DND-41 (cell line): Measurements from ENCODE around the gene DPP6.

Experiments
- CTCF ChIP-seq: IDR thresholded peaks from 2 replicates; pipeline ENCODE4 v1.5.1; 2012; ENCODE audit warnings: borderline replicate concordance, low read length, moderate library complexity, mild to moderate bottlenecking; ENCODE audit not compliant: poor library complexity, severe bottlenecking; ENCODE audit errors: extremely low read depth
- EZH2 ChIP-seq: IDR thresholded peaks from 3 replicates; pipeline ENCODE4 v1.6.1; 2012; ENCODE audit warnings: borderline replicate concordance, low read depth, mild to moderate bottlenecking, moderate library complexity, low read length, inconsistent platforms; ENCODE audit not compliant: severe bottlenecking

- TF ChIP-seq EZH2 = no peak
- no peak for TF ChIP-seq CTCF
These were observed 765.2 kb downstream of the DPP6 start for GRCh38 chr7:154817224-154817896.
